Lung microvascular endothelial cell (primary cell): ENCODE measurements around the gene BCL2A1. TPM values are rescaled to one million over a fixed set of nuclear protein-coding genes. Genes with fewer than 3 reads are reported as not detected.
A peak's percentile ranks its signal among the peaks of the same experiment; 100 is the strongest.
"Not testable (repeated sequence)": the region's sequence is repeated elsewhere in the genome, so short reads cannot be mapped to it uniquely, and the experiment has no call there.

Experiments used
- DNase-seq, 2 donors: peaks; one replicate each; pipeline versions ENCODE4 v3.0.0 to v3.0.0-alpha.2; 2010; ENCODE audit warnings: low read depth in 2 of 2
- total RNA-seq: library from RNA; depleted of rRNA; stranded (reverse); fragments of >200 nt; gene quantifications from 2 replicates; pipeline ENCODE4 v1.2.1, GENCODE V29; 2014

The BCL2A1 gene
- total RNA-seq, 1 donor from 2014 or later = not detected

DNA sequence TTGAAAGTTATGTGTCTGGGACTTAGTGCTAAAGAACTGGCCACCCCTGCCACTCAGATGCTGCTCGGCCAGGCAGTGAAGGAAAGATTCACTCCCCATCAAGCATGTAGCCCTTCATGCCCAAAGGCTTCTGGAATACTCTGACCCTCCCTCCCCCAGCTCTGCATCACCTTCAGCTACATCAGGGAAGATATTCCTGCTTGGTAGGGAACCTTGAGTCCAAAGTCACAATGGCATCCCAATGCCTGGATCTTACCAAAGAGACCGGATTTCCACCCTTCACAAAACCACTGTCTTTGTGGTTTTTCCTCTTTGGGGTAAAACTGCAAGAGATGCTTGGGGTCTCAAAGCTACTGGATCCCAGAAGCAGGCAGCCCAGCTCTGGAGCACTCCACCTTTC, 18.2 kb upstream of the BCL2A1 start:
- DNase-seq = no peak

DNA sequence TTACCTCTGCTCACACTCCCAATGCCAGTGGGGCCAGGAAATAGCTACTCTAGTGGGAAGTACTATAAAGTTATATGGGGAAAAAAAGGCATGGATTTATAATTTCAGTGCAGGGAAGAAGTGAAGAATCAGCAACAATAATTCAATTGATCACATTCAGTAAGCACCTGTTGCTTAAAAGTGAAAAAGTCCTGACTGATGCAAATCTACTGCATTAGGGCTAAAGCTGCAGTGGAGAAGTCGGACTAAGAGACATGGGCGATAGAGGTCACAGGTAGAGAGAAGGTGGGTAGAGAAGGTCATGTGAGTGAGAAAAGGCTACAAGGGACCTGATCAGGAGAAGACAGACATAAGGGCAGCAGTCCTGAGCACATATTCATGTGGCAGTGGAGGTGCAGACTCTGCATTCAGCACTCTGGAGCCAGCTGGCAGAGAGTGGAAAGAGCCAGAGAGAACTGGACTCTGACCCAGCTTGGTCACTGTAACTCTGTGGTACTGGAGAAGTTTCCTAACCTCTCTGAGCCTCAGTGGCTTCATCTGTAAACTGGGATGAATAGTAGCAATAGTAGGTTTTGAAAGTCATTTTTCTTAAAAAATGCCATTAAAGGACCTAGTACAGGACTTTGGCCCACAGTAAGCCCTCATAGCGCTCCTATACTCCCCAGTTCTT, 17.6 kb upstream of the BCL2A1 start:
- no peak for DNase-seq

DNA sequence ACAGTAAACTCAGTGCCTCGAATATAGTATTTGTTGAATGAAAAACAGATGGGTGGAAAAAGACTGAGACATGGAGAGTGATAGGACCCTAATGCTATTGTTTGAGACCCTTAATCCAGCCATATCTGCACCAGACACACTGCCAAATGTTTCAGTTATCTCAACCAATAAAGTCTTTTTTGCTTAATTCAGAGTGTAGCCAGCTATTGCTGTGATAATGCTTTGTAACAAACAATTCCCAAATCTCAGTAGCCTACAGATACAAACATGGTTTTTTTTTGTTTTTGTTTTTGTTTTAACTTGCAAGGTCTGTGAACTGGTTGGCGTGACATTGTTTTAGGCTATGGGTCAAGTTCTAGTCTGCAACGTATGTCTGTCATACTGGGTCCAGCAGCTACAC, 17.0 kb upstream of the BCL2A1 start:
- DNase-seq = no peak

DNA sequence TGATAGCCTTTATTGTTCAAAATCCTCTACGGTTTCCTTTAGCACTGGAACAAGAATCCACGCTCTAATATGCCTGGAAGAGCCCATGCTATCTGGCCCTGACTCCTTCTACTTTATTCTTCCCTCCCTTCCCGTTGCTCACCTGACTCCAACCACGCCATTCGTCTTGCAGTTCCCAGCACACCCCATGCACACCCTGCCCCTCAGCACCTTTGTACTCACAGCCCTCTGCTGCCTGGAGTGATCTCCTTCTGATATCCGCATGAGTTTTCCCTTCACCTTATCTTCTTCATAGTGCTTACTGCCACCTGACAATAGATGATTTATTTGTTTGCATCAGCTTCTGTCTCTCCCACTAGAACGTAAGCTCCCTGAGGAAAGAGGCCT, 16.6 kb upstream of the BCL2A1 start:
- no peak for DNase-seq

DNA sequence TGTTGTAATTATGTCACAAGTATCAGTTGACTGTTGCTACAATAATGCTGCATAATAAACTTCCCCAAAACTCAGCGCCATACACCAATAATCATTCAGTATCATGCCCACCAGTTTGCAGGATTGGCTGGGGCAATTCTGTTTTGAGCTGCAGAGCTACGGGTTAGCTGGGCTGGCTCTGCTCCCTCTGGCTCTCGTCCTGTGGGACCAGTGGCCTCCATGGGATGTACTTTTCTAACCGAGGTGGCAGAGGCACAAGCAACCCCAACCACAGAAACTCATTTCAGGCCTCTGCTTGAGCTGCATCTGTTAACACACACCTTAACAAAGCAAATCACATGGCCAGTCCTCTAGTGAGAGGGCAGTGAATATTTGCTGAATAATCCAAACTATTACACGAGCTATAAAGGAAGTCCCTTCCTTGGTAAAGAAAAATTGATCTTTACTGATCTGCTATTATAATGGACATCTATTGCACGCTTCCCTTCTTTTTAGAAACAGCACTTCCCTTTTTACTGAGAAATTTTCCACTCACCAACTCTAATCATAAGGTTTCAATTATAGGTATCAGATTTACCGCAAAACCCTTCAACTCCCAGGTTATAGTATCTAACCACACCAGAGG, 10.9 kb upstream of the BCL2A1 start:
- DNase-seq = no peak

DNA sequence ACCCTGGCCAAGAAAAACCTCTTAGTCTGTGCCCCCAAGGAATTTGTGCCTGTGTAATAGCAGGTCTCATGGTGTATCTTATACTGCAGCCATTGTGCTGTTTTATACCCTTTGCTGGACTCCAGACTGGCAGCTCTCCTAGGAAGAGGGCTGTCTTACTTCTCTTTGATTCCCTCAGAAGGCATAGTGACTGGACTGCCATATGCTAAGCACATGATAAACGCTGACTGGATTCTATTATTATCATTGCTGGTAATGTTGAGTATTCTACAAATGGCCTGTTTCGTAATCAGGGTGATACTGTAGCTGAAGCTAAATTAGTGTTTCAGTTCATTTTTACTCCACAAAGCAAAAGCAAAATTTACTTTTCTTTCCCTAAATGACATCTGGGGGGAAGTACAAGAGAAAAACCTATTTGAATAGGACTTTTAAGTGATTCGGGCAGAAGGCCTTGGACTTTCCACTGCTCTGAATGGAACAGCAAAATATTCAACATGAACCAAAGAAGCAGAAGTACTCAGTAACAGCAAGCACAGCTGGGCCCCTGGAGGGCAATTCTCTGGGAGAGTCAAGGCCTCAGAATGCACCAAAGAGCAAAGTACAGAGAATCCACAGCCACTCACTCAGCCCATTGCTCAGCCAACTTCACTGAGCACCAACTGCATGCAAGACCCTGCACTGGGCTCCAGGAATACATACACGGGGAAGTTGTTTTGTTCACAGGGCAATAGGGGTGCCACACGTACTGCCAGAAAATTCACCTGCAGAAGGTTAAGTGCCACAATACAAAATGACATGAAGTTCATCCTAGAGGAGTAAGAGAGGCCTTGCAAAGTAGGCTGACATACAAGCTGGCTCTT, 7.9 kb upstream of the BCL2A1 start:
- DNase-seq = no peak

DNA sequence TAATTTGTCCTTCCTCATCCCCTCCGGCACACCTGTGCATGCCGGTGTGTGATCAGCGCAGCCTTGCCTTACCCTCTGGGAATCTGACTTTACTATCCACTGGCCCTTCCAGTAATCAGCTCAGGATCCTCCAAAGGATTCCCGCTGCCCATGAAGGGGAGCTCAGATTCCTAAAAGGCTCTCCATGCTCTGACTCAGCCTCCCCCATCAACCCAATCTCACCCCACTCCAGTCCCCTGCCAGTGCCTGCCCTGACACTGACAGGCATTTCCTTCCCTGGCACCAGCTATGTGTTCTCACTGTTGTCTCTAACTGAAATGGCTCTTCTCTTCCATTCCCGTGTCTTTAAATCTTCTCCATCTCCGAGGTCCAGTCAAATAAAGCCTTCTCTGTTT, 7.3 kb upstream of the BCL2A1 start:
- no peak for DNase-seq

DNA sequence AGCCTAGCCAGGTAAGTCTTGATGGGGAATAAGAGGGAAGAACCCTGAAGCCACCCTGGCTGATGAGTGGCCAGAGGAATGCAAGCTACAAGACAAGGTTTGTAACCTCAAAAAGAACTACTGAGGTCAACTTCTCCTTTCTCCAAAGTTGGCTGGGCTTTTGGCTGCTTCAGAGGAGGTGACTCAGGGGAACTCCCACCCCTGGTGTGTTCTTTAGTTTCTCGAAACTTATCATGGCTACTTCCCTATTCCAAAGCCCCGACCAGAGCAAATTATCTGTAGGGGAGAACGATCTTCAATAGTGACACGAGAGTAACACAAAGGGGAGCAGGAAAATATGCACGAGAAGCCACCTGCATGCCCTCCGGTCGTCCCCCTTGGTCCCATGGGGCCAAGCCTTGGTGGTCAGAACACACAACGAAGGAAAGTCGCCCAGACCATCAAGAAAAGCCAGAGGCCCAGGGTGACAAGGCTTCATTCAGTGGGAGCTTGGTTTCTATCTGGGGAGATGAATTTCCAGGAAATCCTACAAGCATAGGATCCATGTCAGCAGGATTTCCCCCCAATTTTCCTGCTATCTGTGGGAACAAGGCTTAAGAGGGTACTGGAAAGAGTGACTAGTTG, 6.5 kb upstream of the BCL2A1 start:
- DNase-seq = no peak

DNA sequence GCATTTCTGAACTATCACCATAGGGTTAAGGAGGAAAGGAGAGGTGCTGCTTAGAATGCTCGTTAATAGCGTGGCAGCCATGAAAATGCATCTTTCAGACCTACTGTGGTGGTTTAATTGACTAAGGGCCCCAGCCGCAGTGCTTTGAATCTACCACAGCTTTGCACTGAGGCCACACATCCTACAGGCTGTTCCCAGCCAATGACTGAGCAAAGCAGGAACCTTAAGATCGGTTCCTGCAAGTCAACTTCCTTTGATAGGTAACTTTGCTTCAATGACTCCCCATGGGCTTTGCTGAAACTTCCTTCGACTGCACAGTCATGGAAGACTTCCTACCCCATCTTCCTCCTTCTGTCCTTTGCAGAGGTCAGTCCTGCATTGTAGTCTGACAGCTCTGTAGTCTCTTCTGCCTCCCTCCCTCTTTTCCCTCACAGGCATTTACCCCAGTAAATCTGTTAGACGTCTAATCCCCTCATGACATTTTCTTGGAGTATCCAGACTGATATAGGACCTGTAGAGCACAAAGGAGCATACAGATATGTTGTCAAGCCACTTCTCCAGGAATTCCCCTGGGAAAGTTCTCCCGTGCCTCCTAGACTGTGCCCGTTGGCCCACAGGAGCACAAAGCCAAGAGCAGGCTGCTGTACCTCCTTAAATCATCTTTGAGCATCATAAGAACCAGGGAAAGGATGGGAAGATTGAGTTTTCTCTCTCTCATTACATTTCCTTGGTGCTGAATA, 2.6 kb upstream of the BCL2A1 start:
- DNase-seq = no peak

DNA sequence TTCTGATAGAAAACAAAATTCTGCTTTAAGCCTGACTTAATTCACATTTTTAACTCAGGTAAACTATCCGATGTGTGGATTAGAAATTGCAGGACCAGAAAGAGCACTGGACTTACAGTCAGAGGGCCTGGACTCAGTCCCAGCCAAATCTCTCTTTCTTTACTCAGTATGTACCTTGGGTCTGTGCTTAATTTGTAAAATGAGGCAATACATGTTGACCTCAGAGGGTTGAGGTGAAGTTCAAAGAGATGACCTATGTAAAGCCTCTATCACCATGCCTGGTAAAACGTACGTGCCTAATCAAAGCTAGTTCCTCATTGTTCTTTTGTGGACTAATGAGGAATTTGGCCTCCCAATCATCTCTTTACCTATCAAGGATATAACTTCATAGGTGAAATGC, 1.9 kb upstream of the BCL2A1 start:
- DNase-seq = no peak

DNA sequence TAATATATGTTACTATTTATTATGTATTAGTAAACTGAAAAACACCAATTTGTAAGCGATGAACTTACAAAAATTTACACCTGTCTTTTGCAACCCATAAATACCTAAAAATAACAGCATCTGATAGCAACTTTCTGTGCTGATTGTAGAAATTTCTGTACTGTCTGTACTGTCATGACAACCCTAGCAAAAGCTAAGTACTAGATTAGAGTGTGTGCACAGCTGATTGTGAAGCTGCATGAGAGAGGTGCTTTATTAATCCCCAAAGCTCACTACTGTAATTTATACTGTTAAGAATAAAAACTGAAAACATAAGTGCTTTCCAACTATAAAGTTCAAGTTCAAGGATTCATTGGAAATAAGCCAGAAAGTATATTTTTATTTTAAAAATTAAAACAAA, 815 bp downstream of the BCL2A1 start:
- no peak for DNase-seq

DNA sequence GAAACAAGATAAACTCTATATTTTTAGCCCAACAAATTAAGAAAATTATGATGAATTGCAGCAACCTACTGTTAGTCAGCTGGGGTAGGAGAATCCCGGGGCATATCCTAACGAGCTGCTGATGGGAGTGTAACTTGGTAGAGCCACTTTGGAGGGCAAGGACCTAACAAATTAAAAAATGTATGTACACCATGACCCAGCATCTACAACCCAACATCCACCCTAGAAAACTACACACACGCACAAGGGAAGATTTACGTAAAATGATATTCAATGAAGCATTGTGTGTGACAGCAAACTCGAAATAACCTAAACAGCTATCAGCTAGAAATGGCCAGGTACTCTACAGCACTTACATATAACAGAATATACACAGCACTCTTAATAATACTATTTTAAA, 1.9 kb downstream of the BCL2A1 start:
- DNase-seq = no peak

DNA sequence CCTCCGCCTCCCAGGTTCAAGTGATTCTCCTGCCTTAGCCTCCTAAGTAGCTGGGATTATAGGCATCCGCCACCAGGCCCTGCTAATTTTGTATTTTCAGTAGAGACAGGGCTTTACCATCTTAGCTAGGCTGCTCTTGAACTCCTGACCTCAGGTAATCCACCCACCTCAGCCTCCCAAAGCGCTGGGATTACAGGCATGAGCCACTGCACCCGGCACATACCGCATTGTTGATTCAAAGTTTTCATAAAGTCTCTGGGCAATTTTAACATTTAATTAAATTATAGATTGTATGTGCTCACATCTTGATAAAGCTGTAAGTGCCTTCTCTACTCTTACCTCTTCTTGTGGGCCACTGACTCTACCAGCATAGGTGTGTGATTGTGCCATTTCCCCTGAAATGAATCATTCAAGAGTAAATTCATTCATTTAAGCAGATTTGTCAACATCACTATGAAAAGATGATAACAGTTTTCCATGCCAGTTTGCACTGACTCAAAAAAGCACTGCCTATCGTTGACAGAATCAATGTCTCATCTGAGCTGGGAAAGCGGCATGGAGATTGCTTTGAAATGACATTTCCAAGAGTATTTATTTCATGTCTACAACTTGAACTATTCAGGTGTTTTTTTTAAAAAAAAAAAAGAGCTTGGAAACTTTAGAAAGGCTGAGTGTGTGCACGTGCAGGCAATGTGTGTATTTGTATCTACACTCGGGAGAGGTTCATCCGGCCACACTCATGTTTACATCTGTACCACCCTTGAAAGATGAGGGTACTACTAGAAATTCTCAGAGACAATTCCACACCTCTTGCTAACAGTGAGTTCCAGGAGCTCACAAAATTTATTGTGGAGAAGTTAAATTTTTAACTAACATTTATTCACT, 3.5 kb downstream of the BCL2A1 start:
- peak in 1 of 2 donors; percentile 31 for DNase-seq

DNA sequence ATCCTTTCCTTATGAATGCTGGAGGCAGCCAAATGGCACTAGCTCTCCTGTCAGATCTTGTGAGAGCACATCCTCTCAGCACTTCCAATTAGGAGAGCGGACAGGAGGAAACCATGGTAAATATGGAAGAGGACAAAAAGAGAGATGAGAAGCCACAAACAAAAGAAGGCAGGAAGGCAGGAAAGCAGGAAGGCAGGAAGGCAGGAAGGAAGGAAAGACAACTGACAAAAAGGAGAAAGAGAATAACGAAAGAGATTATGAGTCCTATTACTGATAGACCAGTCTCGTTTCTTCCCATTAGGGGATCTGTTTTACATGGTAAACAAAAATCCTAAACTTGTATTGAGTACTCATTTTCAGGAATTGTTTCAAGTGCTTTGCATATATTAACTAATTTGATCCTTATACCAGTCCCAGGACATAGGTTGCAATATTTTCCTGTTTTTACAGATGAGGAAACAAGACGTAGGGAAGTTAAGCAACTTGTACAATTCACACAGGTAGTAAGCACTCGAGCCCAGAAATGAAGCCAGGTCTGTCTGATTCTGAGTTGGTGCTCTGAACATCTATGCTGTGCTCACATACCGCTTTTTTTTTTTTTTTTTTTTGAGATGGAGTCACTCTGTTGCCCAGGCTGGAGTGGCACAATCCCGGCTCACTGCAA, 4.2 kb downstream of the BCL2A1 start:
- DNase-seq = no peak

DNA sequence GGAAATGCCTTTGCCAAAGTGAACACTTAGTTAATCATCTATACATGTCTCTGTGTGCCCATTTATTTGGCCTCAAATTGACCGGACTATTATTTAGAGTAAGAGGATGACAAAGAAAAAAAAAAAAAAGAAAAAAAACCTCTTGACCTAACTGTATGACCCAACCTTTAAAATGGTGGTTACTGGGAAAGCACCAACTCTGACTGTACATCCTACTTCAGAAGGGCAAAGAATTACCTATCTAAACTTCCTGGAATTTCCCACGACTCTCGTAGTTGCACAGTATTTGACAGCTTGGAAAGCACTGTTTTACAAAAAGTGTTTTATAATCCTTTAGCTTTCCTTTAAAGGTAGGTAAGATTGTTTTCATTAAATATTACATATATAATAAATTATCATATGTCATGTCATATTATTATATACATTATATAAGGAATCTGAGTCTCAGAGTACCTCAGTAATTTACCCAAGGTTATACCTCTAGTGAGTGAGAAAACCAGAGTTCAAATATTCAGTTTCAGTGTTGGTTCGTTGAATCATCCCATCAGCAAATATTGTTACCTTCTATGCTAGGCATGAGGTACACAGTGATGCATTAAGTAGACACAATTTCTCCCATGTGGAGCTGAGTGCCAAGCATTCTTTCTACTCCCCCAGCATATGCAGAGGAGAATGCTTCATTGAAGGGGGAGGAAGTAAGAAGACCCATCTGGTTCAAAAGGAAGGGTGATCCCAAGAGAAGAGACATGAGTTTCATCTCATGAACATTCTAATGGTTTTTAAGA, 5.0 kb downstream of the BCL2A1 start:
- peak in 1 of 2 donors; percentile 65 for DNase-seq

DNA sequence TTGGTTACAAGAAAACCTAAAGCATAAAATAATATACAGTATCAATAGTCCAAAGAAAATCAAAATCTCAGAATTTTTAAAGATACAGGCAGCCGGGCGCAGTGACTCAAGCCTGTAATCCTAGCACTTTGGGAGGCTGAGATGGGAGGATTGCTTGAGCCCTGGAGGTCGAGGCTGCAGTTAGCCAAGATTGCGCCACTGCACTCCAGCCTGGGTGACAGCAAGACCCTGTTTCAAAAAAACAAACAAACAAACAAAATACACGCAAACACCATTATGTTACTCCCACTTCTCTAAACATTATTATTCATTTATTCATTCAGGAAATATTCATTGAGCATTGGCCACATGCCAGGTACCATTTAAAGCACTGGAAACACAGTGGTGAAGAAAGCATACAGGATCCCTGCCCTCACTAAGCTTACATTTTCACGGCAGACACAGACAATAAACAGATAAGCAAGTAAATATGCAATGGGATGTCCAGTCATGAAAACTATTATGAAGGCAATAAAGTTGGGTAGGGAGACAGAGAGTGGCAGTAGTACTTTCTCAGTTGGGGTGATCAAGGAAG, 6.7 kb downstream of the BCL2A1 start:
- no peak for DNase-seq

DNA sequence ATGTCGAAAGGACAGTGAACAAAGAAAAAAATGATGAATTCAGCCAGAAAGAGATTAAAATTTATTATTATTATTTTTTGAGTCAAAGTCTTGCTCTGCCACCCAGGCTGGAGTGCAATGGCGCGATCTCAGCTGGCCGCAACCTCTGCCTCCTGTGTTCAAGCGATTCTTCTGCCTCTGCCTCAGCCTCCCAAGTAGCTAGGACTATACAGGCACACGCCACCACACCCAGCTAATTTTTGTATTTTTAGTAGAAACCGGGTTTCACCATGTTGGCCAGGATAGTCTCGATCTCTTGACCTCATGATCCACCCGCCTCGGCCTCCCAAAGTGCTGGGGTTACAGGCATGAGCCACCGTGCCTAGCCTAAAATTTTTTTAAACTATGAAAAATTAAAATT, 8.1 kb downstream of the BCL2A1 start:
- not testable (repeated sequence) for DNase-seq

DNA sequence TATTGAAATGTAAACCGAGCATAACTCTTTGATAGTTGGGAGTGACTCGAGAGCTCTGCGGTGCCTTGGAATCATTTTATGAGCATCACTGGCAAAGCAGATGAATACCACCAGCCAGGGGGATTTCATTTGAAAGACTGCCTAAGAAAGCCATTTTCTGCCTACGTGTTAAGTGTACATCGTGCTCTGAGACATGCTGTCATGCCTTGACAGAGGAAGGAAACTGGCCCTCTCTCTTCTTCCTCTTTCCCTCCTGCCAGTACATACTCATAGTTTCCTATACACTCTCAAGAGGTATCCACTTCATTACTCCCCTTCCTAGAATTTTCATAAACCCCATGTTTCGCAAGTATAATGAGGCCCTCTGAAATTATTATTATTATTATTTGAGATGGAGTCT, 8.8 kb downstream of the BCL2A1 start:
- DNase-seq = no peak
